Type B pancreatic cell (in vitro differentiated cells): ENCODE data around the gene IQSEC1. TPM values are rescaled to one million over a fixed set of nuclear protein-coding genes. Genes with fewer than 3 reads are reported as not detected.

Source experiments
- DNase-seq: peaks from one replicate; pipeline ENCODE4 v3.0.0; 2021; ENCODE audit warnings: mixed read lengths; ENCODE audit not compliant: unreplicated experiment; ENCODE audit errors: extremely low spot score
- H3K27ac Mint-ChIP-seq: 2 replicates; pipeline ENCODE4 v1.8.0; 2021; ENCODE audit warnings: mild to moderate bottlenecking, mixed read lengths
- H3K27me3 Mint-ChIP-seq: 2 replicates; pipeline ENCODE4 v1.8.0; 2021; ENCODE audit warnings: mixed read lengths
- H3K36me3 Mint-ChIP-seq: 2 replicates; pipeline ENCODE4 v1.8.0; 2021; ENCODE audit warnings: mixed read lengths
- H3K4me1 Mint-ChIP-seq: one replicate; pipeline ENCODE4 v1.8.0; 2021; ENCODE audit warnings: mixed read lengths; ENCODE audit not compliant: unreplicated experiment
- H3K4me3 Mint-ChIP-seq: 2 replicates; pipeline ENCODE4 v1.8.0; 2021; ENCODE audit warnings: mild to moderate bottlenecking, mixed read lengths
- H3K9me3 Mint-ChIP-seq: 2 replicates; pipeline ENCODE4 v1.8.0; 2021; ENCODE audit warnings: mixed read lengths
- CTCF ChIP-seq: fragments of 200-600 bp; sonication (generic); conservative IDR thresholded peaks from 2 replicates; pipeline ENCODE4 v1.5.0; 2021; ENCODE audit warnings: antibody characterized with exemption, mild to moderate bottlenecking
- total RNA-seq: library from RNA; stranded (reverse); gene quantifications from 2 replicates; pipeline ENCODE4 v1.2.1, GENCODE V29; 2021; ENCODE audit warnings: low replicate concordance

IQSEC1 gene
- total RNA-seq, 1 donor from 2014 or later: 33.1 TPM

DNA sequence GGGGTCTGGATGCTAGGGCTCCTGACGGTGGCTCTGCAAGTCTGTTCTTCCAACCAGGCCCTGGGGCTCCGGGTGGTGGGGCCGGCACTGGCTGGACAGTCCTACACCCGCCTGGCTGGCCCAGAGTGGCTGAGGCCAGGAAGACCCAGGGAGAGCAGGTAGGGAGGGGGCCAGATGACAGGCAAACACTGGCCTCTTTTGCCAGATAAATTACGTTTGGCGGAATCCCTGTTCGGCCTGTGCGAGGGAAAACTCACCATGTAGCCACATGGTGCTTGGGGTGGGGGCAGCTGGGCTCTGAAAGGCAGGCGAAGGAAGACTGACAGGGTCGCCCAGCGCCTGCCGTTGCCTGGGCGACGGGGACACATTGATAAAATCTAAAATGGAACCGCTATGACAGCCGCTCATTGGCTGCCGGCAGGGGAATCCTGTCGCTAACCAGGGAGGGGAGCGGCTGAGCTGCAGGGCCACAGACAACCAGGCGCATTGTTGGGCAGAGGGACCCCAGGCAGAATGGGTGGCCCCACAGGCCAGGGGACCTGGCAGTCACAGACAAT lies 30.4 kb downstream of the IQSEC1 start:
- TF ChIP-seq CTCF: no peak
- Mint-ChIP-seq H3K36me3 (no peaks in the 10 kb centered on the region), H3K27me3 (peaks cover 14% of the 10 kb centered on the region), H3K4me3 (no peak overlapping the region), H3K27ac (no peak overlapping the region), H3K9me3 (no peaks in the 10 kb centered on the region), H3K4me1 (peaks cover 45% of the 10 kb centered on the region)
- no peak for DNase-seq

DNA sequence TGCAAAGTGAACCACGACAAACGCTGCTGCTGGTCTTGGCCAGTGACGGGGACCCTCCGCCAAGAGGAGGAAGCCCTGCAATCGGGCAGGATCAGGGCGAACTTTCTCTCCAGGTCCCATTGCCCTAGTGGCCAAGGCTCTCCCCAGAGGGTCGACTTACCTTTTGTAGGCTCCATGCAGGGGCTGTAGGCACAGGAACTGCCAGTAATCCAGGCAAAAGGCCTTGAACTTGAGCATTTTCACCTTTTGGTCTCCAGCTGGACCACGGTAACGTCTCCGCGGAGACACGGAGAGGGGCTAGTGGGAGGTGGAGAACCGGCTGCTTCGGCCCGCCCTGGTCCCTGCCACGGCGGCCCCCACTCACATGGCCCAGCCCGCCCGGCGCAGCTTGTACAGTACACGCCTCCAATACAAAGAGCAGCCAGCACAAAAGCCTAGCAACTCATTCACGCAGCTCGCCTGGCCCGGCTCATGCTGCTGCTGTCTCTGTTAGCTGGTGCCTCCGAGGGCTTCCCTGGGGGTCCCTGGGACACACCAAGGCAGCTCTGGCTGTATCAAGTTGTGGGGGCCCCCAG lies 31.0 kb downstream of the IQSEC1 start:
- Mint-ChIP-seq H3K27ac (no peak overlapping the region), H3K4me3 (no peak overlapping the region), H3K36me3 (no peaks in the 10 kb centered on the region)

DNA sequence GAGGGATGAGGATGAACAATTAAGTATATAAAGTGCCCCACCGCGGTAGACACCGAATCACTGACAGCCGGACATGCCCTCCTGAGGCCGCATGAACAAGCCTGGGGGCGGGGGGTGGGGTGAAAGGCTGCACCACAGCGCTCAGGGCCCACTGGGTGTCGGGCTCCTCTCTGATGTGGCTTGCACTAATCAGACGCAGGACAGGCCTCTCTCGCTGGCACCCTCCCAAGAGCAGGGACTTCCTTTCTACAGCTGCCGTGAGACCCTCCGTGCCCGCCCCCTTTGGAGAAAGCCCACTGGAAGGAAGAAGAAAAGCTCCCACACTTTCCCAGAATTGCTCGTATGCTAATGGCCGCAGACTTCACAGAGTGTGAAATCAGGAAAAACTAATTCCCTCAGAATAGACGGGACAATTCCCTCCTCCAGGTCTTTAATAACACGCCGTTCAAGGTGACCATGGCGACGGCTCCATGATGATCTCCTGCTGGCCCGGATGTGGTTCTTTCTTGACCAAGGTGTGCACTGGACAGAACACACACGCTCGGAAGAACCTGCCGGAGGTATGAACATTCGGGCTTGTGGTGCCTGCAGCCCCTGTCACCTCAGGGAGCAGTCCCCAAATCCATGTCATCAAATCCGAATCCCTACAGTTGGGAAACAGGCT lies 32.0 kb downstream of the IQSEC1 start:
- TF ChIP-seq CTCF: no peak
- H3K9me3 Mint-ChIP-seq: no peaks in the 10 kb centered on the region
- no peaks in the 10 kb centered on the region for H3K36me3 Mint-ChIP-seq
- peaks cover 38% of the 10 kb centered on the region for H3K4me1 Mint-ChIP-seq
- no peak overlapping the region for H3K27ac Mint-ChIP-seq
- H3K4me3 Mint-ChIP-seq: no peak overlapping the region
- no peak for DNase-seq
- H3K27me3 Mint-ChIP-seq: peaks cover 11% of the 10 kb centered on the region

More for the DNA sequence above, 31.0 kb downstream of the IQSEC1 start:
- no peaks in the 10 kb centered on the region for H3K9me3 Mint-ChIP-seq
- no peak for TF ChIP-seq CTCF
- peaks cover 45% of the 10 kb centered on the region for H3K4me1 Mint-ChIP-seq
- DNase-seq: no peak
- peaks cover 14% of the 10 kb centered on the region for H3K27me3 Mint-ChIP-seq

GRCh38 chr3:13040361-13041074 lies 32.7 kb downstream of the IQSEC1 start:
- Mint-ChIP-seq H3K4me3 (no peak overlapping the region), H3K27ac (no peak overlapping the region), H3K4me1 (peaks cover 31% of the 10 kb centered on the region)

More at GRCh38 chr3:13040361-13041074, 32.7 kb downstream of the IQSEC1 start:
- DNase-seq: no peak
- TF ChIP-seq CTCF: no peak
- Mint-ChIP-seq H3K36me3 (no peaks in the 10 kb centered on the region), H3K27me3 (peaks cover 11% of the 10 kb centered on the region), H3K9me3 (no peaks in the 10 kb centered on the region)
